Fibroblast of skin of right quadriceps (primary cell): ENCODE measurements around the gene HASPIN.

Experiments
- DNase-seq: peaks from one replicate; pipeline ENCODE4 v3.0.0-alpha.2; 2013

Gene HASPIN

DNA sequence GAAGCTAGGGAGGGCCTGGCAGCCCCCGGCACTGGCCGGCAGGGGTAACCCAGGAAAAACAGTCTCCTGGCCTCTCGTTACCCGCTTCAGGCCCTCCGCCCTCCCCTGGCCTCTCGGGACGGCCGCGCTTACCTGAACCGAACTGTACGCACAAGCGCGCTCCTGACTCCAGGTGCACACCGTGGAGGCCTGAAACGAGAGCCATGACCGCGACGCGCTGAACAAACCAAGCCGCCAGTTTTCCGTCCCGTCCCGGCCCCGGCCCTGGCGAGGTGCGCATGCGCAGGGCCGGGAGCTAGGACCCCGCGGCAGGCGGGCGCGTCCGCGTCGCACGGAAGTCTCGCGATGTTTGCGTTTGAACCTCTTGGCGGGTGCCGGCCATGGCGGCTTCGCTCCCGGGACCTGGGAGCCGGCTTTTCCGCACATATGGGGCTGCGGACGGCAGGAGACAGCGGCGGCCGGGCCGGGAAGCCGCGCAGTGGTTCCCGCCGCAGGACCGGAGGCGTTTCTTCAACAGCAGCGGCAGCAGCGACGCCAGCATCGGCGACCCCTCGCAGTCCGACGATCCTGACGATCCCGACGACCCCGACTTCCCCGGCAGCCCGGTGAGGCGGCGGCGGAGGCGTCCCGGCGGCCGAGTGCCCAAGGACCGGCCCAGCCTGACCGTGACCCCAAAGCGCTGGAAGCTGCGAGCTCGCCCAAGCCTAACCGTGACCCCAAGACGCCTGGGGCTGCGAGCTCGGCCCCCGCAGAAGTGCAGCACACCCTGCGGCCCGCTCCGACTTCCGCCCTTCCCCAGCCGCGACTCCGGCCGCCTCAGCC lies at the start of gene HASPIN:
HASPIN (plus strand) TSS at position 348 of the 822 bp plus-strand sequence; CDS start at position 381, 33 bp downstream.
- DNase-seq: peak; percentile 89

DNA sequence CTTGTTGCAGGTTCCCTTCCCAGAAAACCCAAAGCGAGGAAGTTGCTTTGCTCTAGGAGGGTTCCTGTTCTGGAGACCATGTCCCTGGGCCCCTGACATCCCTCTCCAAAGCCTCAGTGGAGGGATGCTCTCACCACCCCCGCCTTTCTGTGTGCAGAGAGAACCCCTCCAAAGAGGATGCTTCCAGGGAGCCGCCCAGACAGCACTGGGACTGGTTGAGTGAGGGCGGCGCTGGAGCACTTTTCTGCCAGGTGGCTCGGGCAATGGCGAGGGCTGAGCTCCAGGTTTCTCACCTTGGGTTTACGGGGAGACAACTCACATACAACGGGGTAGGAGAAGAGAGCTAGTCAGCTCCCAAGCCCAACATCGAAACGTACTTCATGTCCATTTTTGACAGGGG lies 47.8 kb upstream of the HASPIN start:
- DNase-seq: no peak

DNA sequence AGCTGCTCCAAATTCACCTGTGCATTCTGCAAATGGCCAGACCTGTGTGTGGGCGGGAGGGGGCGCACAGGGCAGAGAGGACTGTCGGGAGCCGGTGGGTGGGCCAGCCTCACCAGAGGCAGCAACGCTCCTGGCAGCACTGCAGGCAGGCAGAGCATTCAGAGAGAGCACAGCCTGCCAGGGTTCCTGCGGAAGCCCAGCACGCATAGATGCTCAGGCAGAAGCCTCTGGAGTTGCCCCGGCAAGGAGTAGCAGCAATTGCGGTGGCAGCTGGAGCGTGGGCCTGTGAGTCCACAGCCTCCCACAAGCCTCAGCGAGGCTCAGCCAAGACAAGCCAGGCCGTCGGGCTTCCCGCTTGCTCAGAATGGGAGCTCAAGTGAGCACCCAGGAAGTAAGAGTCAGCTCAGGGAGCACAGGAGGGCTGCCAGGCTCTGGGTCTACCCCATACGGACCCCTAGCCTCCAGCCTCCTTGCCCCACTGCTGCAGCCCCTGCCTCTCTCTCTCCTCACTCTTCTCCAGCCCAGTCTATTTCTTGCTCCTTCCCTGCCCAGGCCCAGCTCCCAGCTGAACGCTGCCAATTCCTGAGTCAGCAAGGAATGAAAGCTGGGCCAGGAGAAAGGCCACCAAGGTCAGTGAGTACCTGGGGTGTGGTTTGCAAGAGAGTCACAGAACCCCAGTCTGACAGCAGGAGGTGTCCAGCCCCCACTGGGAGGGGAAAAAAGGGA lies 45.4 kb upstream of the HASPIN start:
- no peak for DNase-seq

DNA sequence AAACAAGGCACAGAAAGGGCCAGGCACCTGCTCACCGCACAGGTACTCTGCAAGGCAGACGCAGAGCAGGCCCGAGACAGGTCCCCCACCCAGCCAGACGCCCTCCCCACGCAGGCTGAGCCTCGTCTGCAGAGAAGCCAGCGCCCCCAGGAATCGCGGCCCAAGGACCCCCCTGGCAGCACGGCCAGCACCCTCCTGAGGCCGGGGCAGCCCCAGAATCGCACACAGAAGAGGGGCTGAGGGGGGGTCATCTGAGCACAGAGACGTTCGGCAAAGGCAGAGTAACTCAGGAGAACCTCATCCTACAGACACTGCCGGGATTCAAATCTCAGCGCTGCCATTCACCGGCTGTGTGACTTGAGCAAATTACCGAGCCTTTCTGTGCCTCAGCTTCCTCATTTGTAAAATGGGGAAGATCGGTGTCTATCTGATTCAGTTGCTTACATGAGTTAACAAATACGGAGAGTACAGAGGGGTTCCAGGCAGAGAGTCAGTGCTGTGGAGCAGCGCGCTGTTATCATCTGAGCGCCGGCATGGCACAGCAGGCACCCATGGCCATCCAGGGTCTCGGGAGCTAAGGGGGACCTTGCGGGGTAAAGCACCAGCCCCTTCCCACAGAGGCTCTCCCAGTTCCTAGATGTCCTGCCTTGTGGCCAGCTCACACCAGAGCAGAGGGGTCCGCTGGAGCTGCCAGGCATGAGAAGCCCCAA lies 44.7 kb upstream of the HASPIN start:
- DNase-seq: no peak

DNA sequence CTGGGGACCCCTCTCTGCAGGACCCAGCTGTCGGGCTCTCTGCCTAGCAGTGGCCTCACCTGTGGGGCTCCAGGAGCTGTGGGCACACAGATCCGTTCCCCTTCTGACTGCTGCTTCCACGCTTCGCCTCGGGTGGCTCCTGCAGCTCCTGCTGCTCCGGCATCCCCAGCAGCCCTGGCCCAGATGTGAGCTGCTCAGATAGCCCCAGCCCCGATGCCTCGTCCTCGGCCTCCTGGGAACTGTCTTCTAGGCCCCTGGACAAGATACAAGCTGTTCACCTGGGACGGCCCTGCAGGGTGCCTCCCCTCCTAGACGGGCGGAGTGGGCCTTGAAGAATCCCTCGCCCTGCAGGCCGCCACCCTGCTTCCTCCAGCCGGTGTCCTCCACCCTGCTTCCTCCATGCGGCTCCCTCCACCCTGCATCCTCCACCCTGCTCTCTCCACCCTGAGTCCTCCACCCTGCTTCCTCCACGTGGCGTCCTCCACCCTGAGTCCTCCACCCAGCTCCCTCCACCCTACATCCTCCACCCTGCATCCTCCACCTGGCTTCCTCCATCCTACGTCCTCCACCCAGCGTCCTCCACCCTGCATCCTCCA lies 44.1 kb upstream of the HASPIN start:
- DNase-seq: no peak

DNA sequence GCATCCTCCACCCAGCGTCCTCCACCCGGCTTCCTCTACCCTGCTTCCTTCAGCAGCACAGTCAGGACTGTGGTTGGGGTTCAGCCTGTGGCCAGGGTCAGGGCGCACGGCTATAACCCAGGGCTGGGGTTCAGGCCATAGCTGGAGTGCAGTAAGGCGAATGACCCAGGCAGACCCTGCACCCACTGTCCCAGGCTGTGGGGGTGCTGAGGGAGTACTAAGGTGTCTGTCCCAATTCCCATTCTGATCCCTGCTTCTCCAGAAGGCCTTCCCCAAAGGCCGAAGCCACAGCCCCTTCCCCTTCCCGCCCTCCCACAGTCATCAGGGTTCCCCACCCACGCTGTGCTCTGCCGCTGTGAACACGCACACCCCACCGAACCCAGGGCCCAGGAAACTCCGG lies 42.6 kb upstream of the HASPIN start:
- DNase-seq: no peak

DNA sequence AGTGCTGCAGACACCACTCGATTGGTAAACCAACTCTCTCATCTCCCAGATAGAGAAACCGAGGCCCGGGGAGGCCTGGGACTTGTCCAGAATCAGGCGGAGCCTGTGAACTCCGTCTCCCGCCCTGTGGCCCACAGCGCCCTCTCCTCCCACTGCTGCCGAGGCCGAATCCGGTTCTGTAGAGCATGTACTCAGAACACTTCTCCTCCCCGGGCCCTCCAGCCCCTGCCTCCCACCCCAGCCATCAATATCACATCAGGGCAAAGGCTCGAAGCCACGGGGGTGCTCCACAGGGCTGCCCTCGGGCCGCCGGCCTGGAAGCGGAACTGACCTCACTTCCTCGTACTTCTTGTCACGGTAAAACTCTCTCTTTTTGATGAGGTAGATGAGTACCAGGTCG lies 42.1 kb upstream of the HASPIN start:
- DNase-seq: no peak

DNA sequence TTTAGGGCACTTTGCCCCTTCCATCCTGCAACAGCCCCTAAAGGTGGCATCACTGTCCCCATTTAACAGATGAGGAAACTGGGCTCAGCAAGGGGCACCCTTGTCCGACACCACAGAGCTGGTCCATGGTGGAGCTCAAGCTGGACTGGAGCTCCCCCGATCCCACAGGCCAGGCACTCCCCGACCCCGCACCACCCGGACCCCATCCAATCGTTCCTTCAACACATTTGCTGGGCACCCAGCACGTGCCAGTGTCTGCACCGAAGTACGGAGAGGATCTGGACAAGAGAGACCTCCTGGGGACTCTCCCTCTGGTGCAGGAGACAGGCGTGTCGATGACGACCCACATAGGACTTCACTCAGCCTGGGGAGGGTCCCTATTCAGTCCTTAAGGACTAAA lies 41.7 kb upstream of the HASPIN start:
- DNase-seq: no peak

DNA sequence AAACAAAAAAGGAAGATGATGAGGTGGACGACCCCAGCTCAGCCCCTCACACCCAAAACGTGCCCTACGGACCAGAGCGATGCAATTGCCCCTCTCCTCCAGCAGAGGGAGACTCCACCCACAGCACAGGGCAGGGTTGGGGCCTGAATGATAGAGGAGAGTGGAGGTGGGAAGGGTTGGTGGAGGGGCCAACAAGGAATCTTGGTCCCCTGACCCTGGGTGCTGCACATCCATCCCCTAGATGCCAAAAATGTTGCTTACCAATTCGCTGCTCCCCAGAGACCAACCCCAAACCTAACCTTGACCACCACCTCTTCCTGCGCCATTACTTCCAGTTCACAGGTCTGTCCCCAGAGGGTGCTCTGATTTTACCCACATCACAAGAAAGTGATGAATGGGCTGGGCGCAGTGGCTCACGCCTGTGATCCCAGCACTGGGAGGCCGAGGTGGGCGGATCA lies 40.6 kb upstream of the HASPIN start:
- DNase-seq: no peak

DNA sequence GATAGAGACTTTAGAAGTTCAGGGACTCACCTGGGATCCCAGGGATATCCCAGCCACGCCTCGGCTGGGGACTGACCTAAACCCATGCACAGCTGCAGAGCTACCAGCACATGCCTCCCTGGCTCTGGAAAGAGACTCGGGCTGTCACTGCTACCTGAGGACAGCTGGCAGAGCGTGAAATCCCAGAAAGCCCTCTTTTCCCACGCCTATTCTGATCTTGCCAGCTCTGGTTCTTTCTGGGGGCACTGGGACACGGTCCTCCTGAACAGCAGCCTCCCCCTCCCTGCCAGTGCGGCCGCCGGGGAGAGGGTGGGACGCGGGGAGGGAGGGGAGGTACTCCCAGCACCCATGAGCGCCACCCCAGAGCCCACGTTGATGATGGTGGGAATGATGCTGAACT lies 38.5 kb upstream of the HASPIN start:
- DNase-seq: no peak

DNA sequence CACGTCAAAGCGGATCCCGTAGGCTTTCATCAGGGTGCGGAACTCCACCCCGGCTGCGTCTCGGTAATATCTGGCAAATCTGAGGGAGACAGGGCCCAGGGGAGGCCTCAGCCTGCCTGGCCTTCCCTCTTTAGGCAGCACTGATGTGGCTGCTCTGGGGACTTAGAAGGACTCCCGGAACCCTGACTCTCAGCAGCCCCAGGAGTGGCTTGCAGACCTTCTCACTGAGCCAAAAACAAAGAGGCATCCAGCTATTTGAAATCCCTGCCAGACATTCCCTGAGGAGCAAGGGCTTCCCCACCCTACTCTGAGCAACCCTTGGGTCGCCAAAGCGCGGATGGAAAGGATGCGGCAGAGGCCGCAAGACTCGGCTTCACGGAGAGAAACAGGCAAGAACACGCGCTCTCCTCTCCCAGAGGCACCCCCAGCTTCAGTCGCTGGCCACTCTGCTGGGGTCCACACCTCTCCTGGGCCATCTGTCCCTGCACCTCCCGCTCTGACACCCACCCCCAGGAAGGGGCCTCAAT lies 35.6 kb upstream of the HASPIN start:
- no peak for DNase-seq

DNA sequence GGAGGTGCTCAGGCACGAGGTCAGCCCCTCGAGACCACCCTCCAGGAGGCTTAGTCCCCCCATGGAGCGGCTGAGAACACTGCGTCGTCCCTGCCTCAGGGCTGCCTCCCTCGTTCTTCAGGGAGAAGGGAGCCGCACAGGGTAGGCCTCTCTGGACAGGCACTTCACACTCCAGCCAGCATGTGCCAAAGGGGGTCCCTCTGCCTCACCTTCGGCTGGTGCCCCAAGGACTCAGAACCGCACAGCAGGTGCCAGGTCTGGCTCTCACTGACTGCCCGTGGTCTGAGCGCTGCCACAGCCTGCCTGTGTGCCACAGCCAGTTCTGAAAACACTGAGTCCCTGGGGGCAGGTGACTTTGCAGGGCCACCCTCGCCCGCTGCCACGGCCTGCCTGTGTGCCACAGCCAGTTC lies 34.8 kb upstream of the HASPIN start:
- no peak for DNase-seq

DNA sequence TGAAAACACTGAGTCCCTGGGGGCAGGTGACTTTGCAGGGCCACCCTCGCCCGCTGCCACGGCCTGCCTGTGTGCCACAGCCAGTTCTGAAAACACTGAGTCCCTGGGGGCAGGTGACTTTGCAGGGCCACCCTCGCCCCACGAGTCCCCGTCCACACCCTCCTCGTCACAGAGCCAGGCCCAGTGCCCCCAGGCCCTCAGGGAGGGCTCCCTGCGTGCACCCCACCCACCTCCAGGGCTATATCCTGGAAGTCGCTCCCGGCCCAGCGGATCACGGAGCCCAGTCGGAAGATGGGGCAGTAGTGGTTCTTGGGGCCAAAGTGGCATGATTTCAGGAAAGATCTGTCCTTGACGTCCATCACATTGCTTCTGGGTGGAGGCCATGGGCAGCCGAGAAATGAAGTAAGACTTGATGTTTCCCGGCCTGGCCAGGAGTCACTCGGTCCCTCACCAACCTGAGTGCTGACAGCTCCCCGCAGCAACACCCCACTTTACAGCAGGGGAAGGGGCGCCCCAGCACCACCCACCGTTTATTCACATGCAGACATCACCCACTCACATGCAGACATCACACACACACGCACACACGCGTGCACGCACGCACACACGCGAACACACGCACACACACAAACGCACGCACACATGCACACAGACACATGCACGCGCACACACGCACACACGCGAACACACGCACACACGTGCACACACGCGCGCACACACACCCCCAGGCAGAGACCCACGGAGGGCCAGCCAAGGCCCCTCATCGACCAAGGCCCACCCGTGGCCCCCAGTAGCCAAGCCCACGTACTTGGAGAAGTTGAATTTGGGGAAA lies 34.2 kb upstream of the HASPIN start:
- no peak for DNase-seq

DNA sequence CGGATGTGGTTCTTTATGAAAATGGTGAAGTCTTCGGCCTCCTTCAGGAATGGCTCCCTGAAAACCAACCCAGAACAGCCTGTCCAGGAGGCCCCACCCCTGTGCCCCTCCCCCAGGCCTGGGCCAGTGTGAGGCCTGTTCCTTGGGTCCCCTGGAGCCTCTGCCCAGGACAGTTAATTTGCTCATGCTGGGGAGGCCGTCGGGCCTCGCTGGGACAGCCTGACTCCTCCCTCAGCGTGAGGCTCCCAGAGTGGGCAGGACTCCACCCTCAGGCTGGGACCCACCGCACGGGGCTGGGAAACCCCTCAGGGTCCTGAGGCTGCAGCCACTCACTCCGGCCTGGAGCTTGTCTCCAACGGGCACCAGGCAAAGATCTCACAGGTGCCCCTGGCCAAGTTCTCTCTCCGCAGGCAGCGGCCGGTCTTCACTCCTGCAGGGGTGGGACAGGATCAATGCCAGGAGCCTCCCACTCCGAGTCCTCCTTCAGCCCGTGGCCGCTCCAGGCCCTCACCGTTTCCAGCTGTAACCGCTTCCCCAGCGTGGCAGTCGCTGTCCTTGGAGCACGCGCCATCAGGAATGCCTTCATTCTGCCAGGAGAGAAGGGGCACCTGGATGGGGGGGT lies 33.5 kb upstream of the HASPIN start:
- no peak for DNase-seq

DNA sequence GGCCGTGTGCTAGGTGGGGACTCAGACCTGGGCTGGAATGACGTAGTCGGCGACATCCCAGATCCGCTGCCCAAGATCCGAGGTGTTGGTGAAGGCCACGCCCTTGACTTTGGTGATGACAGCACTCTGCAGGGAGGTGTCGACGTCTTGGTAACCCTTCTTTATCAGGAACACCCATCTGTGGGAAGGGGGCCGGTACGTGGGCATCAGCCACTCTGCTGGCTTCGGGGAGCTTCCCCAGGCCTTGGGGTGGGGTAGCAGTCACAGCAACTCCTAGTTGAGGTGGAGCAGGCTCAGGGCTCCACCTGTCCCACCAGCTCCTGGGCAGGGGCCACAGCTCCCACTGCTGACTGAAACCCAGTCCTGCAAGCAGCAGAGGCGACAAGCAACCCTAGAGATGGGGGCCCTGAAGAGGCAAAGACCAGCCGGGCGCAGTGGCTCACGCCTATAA lies 32.1 kb upstream of the HASPIN start:
- no peak for DNase-seq

DNA sequence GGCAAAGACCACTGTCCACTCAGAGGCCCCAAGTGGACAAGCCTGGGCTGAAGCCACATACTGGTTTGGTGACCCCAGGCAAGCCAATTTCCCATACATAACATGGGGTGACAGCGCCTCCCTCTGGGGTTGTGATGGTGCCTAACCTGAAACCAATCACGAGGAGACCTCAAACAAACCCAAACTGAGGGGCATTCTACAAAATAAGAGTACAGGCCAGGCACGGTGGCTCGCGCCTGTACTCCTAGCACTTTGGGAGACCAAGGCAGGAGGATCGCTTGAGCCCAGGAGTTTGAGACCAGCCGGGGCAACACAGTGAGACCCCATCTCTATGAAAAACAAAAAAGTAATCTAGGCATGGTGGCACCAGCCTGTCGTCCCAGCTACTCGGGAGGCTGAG lies 31.4 kb upstream of the HASPIN start:
- no peak for DNase-seq

DNA sequence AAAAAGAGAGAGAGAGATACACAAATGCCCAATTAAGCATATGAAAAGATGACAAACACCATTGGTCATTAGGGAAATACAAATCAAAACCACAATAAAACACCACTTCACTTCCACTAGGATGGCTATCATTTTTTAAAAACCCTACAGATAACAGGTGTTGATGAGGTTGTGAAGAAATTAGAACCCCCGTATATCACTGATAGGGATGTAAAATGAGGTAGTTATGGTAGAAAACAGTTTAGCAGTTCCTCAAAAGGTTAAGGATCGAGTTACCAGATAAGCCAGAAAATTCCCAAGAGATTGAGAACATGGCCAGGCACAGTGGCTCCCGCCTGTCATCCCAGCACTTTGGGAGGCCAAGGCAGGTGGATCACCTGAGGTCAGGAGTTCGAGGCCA lies 30.6 kb upstream of the HASPIN start:
- no peak for DNase-seq

DNA sequence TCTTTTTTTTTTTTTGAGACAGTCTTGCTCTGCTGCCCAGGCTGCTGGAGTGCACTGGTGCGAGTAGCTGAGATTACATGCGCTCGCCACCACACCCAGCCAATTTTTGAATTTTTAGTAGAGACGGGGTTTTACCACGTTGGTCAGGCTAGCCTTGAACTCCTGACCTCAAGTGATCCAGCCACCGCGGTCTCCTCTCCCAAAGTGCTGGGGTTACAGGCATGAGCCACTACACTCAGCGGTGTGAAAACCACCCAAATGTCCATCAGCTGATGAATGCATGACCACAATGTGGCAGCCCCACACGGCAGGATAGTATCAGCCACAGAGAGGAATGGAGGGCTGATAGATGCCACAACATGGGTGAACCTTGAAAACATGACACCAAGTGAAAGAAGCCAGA lies 29.9 kb upstream of the HASPIN start:
- no peak for DNase-seq

DNA sequence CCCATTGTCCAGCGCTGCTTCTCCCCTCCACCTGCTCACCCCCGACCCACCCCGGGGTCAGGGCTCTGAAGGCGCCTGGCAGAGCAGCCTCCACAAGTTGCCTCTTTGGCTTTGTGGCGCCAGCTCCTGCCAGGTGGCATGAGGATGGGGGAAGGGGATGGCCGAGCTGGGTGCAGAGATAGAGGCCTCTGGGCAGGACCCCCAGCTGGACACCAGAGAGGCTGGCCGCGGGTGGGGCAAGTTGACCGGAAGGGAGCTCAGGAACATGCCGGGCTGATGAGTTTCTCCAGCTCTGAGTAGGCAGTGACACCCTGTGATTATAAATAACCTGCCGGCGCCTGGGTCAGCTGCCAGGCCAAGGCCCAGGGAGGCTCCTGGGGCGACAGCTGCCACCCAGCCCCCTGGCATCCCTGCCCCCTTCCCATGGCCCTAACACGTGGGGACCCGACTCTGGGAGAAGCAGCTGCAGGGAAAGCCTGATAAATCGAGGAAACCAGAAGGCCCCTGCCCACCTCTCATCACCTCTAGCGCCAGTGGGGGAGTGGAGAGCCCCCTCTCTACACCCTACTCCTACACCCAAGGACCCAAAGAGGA lies 28.5 kb upstream of the HASPIN start:
- no peak for DNase-seq

DNA sequence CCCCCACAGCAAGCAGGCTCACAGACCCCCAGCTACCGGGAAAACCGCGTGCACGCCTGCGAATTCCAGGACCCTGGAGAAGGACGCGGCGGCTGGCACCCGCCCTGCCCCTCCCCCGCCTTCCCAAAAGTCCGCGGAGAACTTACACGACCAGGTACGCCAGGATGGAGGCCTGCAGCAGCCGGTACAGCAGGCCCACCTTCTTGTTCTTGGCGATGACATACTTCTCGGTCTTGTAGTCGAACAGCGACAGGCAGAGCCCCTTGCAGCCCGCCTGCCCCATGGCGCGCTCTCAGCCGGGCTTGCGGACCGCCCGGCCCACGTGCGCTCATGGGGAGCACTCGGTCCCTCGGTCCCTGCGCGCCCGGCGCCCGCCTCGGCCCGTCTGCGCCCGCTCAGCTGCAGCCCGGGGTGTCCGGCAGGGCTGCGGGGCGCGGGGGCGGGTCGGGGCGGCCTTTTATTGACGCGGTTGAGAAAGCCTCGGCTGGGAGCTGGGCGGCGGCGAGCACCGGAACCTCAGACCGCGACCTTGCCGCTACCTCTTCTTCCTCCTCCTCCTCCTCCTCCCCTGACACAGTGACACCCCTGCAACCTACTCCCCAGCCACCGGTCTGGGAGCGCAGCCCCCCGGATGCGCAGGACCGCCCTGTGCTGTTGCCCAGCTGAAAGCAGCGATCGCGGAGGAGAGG lies 27.8 kb upstream of the HASPIN start, which contains the start of gene P2RX5:
P2RX5 (minus strand) TSS at position 433 of the 689 bp plus-strand sequence; CDS start at position 283, 150 bp downstream.
- DNase-seq: no peak
